Middle frontal gyrus (tissue), 1 donor: ENCODE results near the gene TOLLIP.
"Not testable (repeated sequence)": the region's sequence is repeated elsewhere in the genome, so short reads cannot be mapped to it uniquely, and the experiment has no call there.

Experiments used
- DNase-seq: peaks from one replicate; pipeline ENCODE4 v3.0.0-alpha.2; 2015; ENCODE audit warnings: low spot score; ENCODE audit errors: extremely low spot score

TOLLIP gene

DNA sequence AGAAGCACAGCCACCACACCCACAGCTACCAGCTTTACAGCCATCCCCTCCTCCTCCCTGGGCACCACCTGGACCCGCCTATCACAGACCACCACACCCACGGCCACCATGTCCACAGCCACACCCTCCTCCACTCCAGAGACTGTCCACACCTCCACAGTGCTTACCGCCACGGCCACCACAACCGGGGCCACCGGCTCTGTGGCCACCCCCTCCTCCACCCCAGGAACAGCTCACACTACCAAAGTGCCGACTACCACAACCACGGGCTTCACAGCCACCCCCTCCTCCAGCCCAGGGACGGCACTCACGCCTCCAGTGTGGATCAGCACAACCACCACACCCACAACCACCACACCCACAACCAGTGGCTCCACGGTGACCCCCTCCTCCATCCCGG lies 59.0 kb downstream of the TOLLIP start:
- DNase-seq: not testable (repeated sequence)

DNA sequence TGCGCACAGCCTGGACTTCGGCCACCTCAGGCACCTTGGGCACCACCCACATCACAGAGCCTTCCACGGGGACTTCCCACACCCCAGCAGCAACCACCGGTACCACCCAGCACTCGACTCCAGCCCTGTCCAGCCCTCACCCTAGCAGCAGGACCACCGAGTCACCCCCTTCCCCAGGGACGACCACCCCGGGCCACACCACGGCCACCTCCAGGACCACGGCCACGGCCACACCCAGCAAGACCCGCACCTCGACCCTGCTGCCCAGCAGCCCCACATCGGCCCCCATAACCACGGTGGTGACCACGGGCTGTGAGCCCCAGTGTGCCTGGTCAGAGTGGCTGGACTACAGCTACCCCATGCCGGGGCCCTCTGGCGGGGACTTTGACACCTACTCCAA lies 60.5 kb downstream of the TOLLIP start:
- not testable (repeated sequence) for DNase-seq

DNA sequence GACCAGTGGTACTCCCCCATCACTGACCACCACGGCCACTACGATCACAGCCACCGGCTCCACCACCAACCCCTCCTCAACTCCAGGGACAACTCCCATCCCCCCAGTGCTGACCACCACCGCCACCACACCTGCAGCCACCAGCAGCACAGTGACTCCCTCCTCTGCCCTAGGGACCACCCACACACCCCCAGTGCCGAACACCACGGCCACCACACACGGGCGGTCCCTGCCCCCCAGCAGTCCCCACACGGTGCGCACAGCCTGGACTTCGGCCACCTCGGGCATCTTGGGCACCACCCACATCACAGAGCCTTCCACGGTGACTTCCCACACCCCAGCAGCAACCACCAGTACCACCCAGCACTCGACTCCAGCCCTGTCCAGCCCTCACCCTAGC lies 62.4 kb downstream of the TOLLIP start:
- not testable (repeated sequence) for DNase-seq

DNA sequence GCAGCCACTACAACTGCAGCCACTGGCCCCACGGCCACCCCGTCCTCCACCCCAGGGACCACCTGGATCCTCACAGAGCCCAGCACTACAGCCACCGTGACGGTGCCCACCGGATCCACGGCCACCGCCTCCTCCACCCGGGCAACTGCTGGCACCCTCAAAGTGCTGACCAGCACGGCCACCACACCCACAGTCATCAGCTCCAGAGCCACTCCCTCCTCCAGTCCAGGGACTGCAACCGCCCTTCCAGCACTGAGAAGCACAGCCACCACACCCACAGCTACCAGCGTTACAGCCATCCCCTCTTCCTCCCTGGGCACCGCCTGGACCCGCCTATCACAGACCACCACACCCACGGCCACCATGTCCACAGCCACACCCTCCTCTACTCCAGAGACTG lies 63.1 kb downstream of the TOLLIP start:
- not testable (repeated sequence) for DNase-seq

DNA sequence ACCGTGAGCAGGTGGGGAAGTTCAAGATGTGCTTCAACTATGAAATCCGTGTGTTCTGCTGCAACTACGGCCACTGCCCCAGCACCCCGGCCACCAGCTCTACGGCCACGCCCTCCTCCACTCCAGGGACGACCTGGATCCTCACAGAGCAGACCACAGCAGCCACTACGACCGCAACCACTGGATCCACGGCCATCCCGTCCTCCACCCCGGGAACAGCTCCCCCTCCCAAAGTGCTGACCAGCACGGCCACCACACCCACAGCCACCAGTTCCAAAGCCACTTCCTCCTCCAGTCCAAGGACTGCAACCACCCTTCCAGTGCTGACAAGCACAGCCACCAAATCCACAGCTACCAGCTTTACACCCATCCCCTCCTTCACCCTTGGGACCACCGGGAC lies 63.7 kb downstream of the TOLLIP start:
- not testable (repeated sequence) for DNase-seq

DNA sequence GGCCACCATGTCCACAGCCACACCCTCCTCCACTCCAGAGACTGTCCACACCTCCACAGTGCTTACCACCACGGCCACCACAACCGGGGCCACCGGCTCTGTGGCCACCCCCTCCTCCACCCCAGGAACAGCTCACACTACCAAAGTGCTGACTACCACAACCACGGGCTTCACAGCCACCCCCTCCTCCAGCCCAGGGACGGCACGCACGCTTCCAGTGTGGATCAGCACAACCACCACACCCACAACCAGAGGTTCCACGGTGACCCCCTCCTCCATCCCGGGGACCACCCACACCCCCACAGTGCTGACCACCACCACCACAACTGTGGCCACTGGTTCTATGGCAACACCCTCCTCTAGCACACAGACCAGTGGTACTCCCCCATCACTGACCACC lies 64.9 kb downstream of the TOLLIP start:
- DNase-seq: not testable (repeated sequence)

DNA sequence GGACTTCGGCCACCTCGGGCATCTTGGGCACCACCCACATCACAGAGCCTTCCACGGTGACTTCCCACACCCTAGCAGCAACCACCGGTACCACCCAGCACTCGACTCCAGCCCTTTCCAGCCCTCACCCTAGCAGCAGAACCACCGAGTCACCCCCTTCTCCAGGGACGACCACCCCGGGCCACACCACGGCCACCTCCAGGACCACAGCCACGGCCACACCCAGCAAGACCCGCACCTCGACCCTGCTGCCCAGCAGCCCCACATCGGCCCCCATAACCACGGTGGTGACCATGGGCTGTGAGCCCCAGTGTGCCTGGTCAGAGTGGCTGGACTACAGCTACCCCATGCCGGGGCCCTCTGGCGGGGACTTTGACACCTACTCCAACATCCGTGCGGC lies 65.9 kb downstream of the TOLLIP start:
- not testable (repeated sequence) for DNase-seq

DNA sequence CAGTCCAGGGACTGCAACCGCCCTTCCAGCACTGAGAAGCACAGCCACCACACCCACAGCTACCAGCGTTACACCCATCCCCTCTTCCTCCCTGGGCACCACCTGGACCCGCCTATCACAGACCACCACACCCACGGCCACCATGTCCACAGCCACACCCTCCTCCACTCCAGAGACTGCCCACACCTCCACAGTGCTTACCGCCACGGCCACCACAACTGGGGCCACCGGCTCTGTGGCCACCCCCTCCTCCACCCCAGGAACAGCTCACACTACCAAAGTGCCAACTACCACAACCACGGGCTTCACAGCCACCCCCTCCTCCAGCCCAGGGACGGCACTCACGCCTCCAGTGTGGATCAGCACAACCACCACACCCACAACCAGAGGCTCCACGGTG lies 66.7 kb downstream of the TOLLIP start:
- not testable (repeated sequence) for DNase-seq

DNA sequence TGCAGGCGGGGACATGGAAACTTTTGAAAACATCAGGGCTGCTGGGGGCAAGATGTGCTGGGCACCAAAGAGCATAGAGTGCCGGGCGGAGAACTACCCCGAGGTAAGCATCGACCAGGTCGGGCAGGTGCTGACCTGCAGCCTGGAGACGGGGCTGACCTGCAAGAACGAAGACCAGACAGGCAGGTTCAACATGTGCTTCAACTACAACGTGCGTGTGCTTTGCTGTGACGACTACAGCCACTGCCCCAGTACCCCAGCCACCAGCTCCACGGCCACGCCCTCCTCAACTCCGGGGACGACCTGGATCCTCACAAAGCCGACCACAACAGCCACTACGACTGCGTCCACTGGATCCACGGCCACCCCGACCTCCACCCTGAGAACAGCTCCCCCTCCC lies 67.1 kb downstream of the TOLLIP start:
- no peak for DNase-seq

DNA sequence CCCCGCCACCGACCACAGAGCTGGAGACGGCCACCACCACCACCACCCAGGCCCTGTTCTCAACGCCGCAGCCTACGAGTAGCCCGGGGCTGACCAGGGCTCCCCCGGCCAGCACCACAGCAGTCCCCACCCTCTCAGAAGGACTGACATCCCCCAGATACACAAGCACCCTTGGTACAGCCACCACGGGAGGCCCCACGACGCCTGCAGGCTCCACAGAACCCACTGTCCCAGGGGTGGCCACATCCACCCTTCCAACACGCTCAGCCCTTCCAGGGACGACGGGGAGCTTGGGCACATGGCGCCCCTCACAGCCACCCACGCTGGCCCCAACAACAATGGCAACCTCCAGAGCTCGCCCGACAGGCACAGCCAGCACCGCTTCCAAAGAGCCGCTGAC lies 67.7 kb downstream of the TOLLIP start:
- DNase-seq: no peak

DNA sequence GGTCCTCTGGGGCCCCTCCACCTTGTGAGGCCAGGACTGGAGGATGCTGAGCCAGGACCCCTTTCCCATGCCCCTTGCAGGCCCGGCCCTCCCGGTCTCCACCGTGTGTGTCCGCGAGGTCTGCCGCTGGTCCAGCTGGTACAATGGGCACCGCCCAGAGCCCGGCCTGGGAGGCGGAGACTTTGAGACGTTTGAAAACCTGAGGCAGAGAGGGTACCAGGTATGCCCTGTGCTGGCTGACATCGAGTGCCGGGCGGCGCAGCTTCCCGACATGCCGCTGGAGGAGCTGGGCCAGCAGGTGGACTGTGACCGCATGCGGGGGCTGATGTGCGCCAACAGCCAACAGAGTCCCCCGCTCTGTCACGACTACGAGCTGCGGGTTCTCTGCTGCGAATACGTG lies 68.7 kb downstream of the TOLLIP start:
- no peak for DNase-seq

DNA sequence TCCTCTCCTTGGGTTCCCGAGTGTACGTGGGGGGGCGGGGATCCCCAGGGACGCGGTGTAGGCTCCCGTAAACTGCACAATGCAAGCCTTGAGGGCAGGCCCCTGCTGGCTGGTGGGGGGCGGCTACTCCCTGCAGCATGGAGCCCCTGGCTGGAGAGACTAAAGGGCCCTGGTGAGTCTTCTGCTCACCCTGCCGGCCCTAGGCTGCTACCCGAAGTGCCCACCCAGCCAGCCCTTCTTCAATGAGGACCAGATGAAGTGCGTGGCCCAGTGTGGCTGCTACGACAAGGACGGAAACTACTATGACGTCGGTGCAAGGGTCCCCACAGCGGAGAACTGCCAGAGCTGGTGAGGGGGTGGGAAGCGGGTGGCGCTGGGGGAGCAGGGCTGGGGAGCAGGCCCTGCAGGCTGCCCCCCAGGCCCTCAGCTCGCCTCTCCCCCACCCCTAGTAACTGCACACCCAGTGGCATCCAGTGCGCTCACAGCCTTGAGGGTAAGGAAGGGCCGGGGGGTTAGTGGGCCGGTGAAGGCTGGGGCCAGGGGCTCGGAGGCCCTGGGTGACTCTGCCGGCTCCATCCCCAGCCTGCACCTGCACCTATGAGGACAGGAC lies 69.7 kb downstream of the TOLLIP start:
- DNase-seq: no peak

DNA sequence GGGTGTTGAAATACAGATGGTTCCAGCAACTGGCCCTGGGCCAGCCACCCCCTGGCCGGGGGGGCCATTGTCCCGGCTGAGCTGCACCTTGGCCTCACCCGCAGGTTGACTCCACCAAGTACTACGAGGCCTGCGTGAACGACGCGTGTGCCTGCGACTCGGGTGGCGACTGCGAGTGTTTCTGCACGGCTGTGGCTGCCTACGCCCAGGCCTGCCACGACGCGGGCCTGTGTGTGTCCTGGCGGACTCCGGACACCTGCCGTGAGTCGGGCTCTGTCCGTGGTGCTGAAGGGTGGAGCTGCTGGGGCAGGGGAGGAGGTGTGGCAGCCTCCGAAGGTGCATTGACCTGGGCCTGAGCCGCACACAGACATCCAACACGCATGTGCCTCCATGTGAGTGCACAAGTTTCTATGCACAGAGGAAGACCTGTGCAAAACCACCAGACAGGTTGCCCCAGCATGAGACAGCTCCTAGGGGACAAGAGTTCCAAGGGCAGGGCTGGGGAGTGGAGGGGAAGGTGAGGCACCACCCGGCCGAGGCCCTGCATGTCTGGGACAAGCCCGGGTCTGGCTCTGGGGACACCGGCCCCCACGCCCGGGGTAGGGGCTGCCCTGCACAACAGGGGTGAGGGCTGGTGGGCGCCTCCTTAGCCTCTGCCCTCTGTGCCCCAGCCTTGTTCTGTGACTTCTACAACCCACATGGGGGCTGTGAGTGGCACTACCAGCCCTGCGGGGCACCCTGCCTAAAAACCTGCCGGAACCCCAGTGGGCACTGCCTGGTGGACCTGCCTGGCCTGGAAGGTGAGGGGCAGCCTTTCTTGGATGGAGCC lies 70.5 kb downstream of the TOLLIP start:
- DNase-seq: no peak

DNA sequence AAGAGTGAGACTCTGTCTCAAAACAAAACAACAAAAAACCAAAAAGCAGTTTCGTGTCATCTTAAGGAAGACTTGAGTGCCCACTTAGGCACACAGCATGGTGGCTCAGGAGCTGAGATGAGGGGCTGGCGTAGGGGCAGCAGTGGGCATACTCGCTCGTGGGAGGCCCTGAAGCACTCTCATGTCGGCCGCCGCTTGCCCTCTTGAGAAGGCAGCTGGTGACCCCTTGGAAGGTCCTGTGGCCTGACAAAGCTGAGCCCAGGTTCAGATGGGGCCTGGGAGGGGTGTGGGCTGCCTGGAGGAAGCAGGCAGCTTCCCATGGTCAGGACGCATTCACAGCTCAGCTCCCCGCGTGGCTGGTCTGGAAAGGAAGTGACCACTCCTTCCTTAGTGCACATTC lies 71.6 kb downstream of the TOLLIP start:
- DNase-seq: no peak

DNA sequence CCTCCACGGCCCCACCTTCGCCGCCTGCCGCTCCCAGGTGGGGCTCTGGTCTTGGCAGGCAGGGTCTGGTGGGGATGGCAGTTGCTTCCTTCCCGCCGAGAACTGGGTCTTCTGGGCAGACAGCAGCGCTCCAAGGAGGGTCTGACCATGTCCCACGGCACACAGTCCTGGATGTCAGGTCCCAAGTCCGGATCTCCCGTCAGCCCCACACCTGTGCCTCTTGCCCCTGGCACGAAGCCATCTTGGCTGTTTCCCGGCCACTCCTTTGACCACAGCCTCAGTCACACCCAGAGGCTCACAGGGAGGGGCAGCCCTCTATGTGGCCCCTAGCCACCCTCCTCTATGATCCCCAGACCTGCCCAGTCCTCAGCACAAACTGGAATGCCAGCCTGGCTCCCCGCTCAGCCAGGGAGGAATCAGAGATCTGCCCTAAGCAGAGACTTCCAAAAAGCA lies 72.3 kb downstream of the TOLLIP start:
- DNase-seq: no peak

DNA sequence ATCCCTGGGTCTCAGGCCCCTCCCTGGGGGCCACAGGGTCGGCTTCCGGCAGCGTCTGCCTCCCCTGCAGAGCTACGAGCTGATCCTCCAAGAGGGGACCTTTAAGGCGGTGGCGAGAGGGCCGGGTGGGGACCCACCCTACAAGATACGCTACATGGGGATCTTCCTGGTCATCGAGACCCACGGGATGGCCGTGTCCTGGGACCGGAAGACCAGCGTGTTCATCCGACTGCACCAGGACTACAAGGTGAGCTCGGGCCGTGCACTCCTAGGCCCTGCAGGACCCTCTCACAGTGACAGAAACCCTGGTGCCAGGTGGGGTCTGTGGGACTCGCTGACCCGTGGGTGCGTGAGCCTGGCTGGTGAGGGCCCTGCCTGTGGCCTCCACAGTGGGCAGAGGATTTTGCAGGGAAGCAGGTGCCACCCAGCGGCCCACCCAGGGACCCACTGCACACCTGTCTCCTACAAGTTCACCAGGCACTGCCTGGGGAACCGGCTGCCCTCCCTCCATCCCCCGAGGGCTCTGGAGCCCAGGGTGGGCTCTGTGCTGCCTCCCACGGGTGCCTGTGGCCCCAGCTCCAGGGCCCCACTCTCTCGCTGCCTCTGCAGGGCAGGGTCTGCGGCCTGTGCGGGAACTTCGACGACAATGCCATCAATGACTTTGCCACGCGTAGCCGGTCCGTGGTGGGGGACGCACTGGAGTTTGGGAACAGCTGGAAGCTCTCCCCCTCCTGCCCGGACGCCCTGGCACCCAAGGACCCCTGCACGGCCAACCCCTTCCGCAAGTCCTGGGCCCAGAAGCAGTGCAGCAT lies 72.9 kb downstream of the TOLLIP start:
- no peak for DNase-seq

DNA sequence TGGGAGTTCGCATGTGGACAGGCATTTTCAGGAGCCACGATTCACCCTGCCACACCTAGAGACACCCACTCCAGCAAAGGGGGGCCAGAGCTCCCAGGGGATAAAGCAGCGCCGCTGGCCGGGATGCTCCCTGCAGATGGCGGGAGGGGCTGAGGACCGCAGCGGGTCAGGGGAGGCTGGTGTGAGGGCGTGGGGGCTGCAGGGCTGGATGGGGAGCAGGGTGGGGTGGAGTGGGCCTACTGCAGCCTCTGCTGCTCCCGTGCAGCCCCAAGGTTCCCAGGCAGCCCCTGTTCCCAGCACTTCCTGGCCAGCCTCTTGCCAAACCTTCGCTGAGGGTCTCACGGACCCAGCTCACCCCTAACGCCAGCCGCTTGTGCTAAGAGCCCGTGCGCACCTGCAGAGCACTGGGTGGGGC lies 73.5 kb downstream of the TOLLIP start:
- no peak for DNase-seq

DNA sequence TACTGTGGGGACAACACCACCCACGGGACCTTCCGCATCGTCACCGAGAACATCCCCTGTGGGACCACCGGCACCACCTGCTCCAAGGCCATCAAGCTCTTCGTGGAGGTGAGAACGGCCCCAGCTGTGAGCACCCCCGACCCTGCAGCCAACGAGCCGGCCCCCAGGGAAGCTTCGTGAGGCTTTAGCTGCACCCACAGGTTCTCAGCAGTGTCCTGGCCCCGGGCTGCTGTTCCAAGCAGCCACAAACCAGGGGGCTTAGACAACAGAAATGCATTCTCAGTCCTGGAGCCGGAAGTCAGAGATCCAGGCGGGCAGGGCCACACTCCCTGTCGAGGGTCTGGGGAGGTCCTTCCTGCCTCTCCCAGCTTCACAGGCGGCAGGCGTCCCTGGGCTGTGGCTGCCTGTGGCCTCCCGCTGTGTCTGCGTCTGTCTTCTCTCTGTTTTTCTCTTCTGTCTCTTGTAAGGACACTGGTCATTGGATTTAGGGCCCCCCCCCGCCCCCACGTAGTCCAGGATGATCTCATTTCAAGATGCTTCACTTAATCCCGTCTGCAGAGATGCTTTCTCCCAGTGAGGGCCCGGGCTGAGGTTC lies 74.0 kb downstream of the TOLLIP start:
- no peak for DNase-seq

DNA sequence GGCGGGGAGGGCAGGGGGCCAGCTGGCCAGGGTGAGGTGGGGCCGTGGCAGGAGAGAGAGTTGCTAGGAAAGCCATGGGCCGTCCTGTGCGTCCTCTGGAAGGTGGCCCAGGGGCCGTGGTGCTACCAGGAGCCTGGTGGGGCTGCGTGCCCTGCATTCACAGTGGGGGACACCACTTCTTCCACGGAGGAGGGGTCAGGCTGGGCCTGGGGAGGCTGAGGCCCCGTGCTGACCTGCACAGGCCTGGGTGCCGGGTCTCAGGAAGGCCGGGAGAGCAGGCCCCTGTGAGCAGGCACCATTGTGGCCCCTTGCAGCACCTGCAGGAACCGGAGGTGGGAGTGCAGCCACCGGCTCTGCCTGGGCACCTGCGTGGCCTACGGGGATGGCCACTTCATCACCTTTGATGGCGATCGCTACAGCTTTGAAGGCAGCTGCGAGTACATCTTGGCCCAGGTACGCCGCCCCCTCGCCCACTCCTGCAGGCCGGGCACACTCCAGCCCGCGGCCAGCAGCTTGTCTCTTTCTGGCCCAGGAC lies 74.6 kb downstream of the TOLLIP start:
- DNase-seq: no peak

DNA sequence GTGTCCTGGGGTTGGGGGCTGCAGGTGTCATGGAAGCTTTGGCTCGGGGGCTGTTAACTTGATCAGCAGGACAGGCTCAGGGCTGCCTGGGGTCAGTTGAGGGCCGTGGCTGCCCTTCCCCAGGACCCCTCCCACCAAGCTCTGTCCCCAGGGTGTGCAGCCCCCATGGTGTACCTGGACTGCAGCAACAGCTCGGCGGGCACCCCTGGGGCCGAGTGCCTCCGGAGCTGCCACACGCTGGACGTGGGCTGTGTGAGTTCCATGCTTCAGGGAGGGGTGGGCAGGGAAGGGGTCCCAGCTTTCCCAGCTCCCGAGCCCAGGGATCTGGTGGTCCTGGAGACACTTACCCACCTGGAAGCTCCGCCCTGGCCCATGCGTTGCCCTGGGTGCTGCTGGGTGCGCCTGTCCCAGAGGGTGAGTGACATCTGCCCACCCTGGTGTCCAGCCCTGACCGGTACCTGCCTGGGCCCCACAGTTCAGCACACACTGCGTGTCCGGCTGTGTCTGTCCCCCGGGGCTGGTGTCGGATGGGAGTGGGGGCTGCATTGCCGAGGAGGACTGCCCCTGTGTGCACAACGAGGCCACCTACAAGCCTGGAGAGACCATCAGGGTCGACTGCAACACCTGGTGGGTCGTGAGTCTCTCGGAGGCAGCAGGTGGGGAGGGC lies 75.2 kb downstream of the TOLLIP start:
- no peak for DNase-seq
